H9 (cell line): Measurements from ENCODE around the gene NARF. TPM values are rescaled to one million over a fixed set of nuclear protein-coding genes. Genes with fewer than 3 reads are reported as not detected.

Experiments
- DNase-seq: peaks from one replicate; pipeline ENCODE4 v3.0.0-alpha.2; 2017
- H2AFZ ChIP-seq: one replicate; pipeline ENCODE4 v1.6.1; 2013; ENCODE audit warnings: mild to moderate bottlenecking, low read length, control low read depth, moderate library complexity
- H2AK5ac ChIP-seq: 2 replicates; pipeline ENCODE4 v1.6.1; 2013; ENCODE audit warnings: low read length, control low read depth, mixed read lengths; ENCODE audit not compliant: insufficient read length
- H2BK120ac ChIP-seq: one replicate; pipeline ENCODE4 v1.6.1; 2013; ENCODE audit warnings: low read depth, mild to moderate bottlenecking, low read length, control low read depth, inconsistent platforms; ENCODE audit not compliant: poor library complexity, severe bottlenecking
- H2BK12ac ChIP-seq: 2 replicates; pipeline ENCODE4 v1.6.1; 2013; ENCODE audit warnings: low read length, control low read depth, mixed read lengths, low read depth; ENCODE audit not compliant: insufficient read length
- H2BK15ac ChIP-seq: 2 replicates; pipeline ENCODE4 v1.6.1; 2013; ENCODE audit warnings: low read depth, low read length, control low read depth
- H2BK20ac ChIP-seq: one replicate; pipeline ENCODE4 v1.6.1; 2013; ENCODE audit warnings: low read depth, mild to moderate bottlenecking, low read length, control low read depth, inconsistent platforms; ENCODE audit not compliant: poor library complexity, severe bottlenecking
- H2BK5ac ChIP-seq: 2 replicates; pipeline ENCODE4 v1.6.1; 2013; ENCODE audit warnings: low read length, control low read depth, mixed read lengths; ENCODE audit not compliant: insufficient read length
- H3K14ac ChIP-seq: 2 replicates; pipeline ENCODE4 v1.6.1; 2013; ENCODE audit warnings: low read length, control low read depth; ENCODE audit not compliant: insufficient read depth
- H3K18ac ChIP-seq: 2 replicates; pipeline ENCODE4 v1.6.1; 2013; ENCODE audit warnings: low read depth, mild to moderate bottlenecking, mixed read lengths, low read length, control low read depth; ENCODE audit not compliant: insufficient read length
- H3K23ac ChIP-seq: 2 replicates; pipeline ENCODE4 v1.6.1; 2013; ENCODE audit warnings: low read length, control low read depth, mixed read lengths, low read depth; ENCODE audit not compliant: insufficient read length
- H3K23me2 ChIP-seq: 2 replicates; pipeline ENCODE4 v1.6.1; 2013; ENCODE audit warnings: low read depth, mild to moderate bottlenecking, mixed read lengths, low read length, control low read depth; ENCODE audit not compliant: insufficient read length, poor library complexity, severe bottlenecking
- H3K27ac ChIP-seq: 2 replicates; pipeline ENCODE4 v1.5.1; 2013; ENCODE audit warnings: low read length, control low read depth, mixed read lengths, low read depth; ENCODE audit not compliant: insufficient read length
- H3K27me3 ChIP-seq: 2 replicates; pipeline ENCODE4 v1.6.1; 2013; ENCODE audit warnings: low read length, control low read depth, inconsistent platforms; ENCODE audit not compliant: insufficient read depth
- H3K4ac ChIP-seq: 2 replicates; pipeline ENCODE4 v1.6.1; 2013; ENCODE audit warnings: low read depth, mild to moderate bottlenecking, control low read depth, inconsistent platforms, low read length, moderate library complexity
- H3K4me1 ChIP-seq: 2 replicates; pipeline ENCODE4 v1.6.1; 2013; ENCODE audit warnings: low read length, control low read depth, inconsistent platforms; ENCODE audit not compliant: insufficient read depth
- H3K4me2 ChIP-seq: 2 replicates; pipeline ENCODE4 v1.6.1; 2013; ENCODE audit warnings: low read length, control low read depth, mixed read lengths; ENCODE audit not compliant: insufficient read length, insufficient read depth
- H3K56ac ChIP-seq: 2 replicates; pipeline ENCODE4 v1.6.1; 2013; ENCODE audit warnings: low read depth, mild to moderate bottlenecking, mixed read lengths, low read length, control low read depth; ENCODE audit not compliant: insufficient read length
- H3K79me1 ChIP-seq: 2 replicates; pipeline ENCODE4 v1.6.1; 2013; ENCODE audit warnings: low read depth, mild to moderate bottlenecking, moderate library complexity, low read length, control low read depth, inconsistent platforms; ENCODE audit not compliant: insufficient read depth, poor library complexity, severe bottlenecking
- H3K79me2 ChIP-seq: 2 replicates; pipeline ENCODE4 v1.6.1; 2013; ENCODE audit warnings: low read length, control low read depth, inconsistent platforms; ENCODE audit not compliant: insufficient read depth
- H3K9ac ChIP-seq: 2 replicates; pipeline ENCODE4 v1.6.1; 2013; ENCODE audit warnings: low read length, control low read depth, mixed read lengths; ENCODE audit not compliant: insufficient read length; ENCODE audit errors: extremely low read depth
- H3K9me3 ChIP-seq: one replicate; pipeline ENCODE4 v1.6.1; 2013; ENCODE audit warnings: low read depth, low read length, inconsistent platforms; ENCODE audit not compliant: control insufficient read depth
- H3T11ph ChIP-seq: one replicate; pipeline ENCODE4 v1.6.1; 2013; ENCODE audit warnings: mild to moderate bottlenecking, low read length, control low read depth, inconsistent platforms
- H4K20me1 ChIP-seq: one replicate; pipeline ENCODE4 v1.6.1; 2013; ENCODE audit not compliant: control insufficient read depth, insufficient read length, insufficient read depth
- H4K5ac ChIP-seq: 2 replicates; pipeline ENCODE4 v1.6.1; 2013; ENCODE audit warnings: low read depth, mild to moderate bottlenecking, mixed read lengths, low read length, control low read depth; ENCODE audit not compliant: insufficient read length
- H4K8ac ChIP-seq: replicated peaks from 2 replicates; pipeline ENCODE4 v1.6.1; 2013; ENCODE audit warnings: low read length, control low read depth, mixed read lengths, low read depth; ENCODE audit not compliant: insufficient read length
- H4K91ac ChIP-seq: 2 replicates; pipeline ENCODE4 v1.6.1; 2013; ENCODE audit warnings: low read depth, mild to moderate bottlenecking, moderate library complexity, mixed read lengths, low read length, control low read depth; ENCODE audit not compliant: insufficient read length
- H3K27ac Mint-ChIP-seq, 3 experiments: 2 replicates in 2 of 3; 3 replicates in 1 of 3; pipeline ENCODE4 v1.8.0; 2020 to 2021; ENCODE audit warnings: mixed read lengths in 3 of 3, mild to moderate bottlenecking in 1 of 3, moderate library complexity in 1 of 3
- H3K27me3 Mint-ChIP-seq: 2 replicates; pipeline ENCODE4 v1.8.0; 2021; ENCODE audit warnings: low read depth, mild to moderate bottlenecking, moderate library complexity, mixed read lengths
- H3K36me3 Mint-ChIP-seq, 3 experiments: 2 replicates in 2 of 3; 3 replicates in 1 of 3; pipeline ENCODE4 v1.8.0; 2020 to 2021; ENCODE audit warnings: low read depth in 3 of 3, mixed read lengths in 3 of 3; ENCODE audit not compliant: insufficient read depth in 1 of 3
- H3K4me1 Mint-ChIP-seq, 2 experiments: 2 replicates each; pipeline ENCODE4 v1.8.0; 2020; ENCODE audit warnings: mixed read lengths in 2 of 2
- H3K4me3 Mint-ChIP-seq, 2 experiments: 2 replicates in 1 of 2; 3 replicates in 1 of 2; pipeline ENCODE4 v1.8.0; 2020 to 2021; ENCODE audit warnings: mild to moderate bottlenecking in 2 of 2, mixed read lengths in 2 of 2, moderate library complexity in 1 of 2
- H3K9me3 Mint-ChIP-seq, 2 experiments: 2 replicates in 1 of 2; 3 replicates in 1 of 2; pipeline ENCODE4 v1.8.0; 2020; ENCODE audit warnings: mild to moderate bottlenecking in 2 of 2, mixed read lengths in 2 of 2, moderate library complexity in 1 of 2
- CTCF ChIP-seq: fragments of 200-600 bp; sonication (generic); conservative IDR thresholded peaks from 3 replicates; pipeline ENCODE4 v1.8.0; 2021; ENCODE audit warnings: antibody characterized with exemption, mild to moderate bottlenecking
- WGBS: extraction: QIAGEN DNeasy Blood & Tissue Kit; methylation state at CpG from one replicate; pipeline ENCODE4 v1.1.7; 2013; ENCODE audit warnings: missing lambda C conversion rate, low lambda C conversion rate, mixed read lengths; ENCODE audit not compliant: insufficient read length; ENCODE audit errors: extremely low coverage; 5-methylcytosine and 5-hydroxymethylcytosine counted together
- total RNA-seq: library from RNA; stranded (reverse); gene quantifications from 2 replicates; pipeline ENCODE4 v1.2.1, GENCODE V29; 2021

Gene NARF
- total RNA-seq, 1 experiment from 2014 or later, result 124 TPM

DNA sequence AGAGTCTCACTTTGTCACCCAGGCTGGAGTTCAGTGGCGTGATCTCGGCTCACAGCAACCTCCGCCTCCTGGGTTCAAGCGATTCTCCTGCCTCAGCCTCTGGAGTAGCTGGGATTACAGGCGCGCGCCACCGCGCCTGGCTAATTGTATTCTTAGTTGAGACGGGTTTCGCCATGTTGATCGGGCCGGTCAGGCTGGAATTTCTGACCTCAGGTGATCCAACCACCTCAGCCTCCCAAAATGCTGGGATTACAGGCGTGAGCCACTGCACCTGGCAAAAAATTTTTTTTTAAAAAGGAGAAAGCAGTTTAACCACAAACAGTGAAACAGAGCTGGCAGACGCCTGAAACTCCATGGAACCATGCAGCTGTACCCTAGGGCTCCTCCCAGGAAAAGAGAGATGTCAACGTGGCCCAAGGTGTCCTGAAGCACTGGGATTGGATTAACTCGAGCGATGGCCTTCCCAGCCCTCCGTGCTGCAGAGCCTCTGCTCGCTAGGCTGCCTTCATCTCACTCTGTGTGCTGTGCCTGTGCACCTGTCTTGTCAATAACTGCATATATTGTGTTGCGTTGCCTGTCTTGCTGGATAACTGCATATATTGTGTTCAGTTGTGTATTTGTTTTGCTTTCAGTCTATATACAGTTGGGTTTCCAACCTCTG, 31.4 kb downstream of the NARF start:
- no peak for DNase-seq
- H3K18ac ChIP-seq, result no peak overlapping the region
- no peak overlapping the region for H2BK15ac ChIP-seq
- H3K23me2 ChIP-seq, result no peaks in the 10 kb centered on the region
- Mint-ChIP-seq H3K9me3 (peaks cover 0 to 2% of the 10 kb centered on the region in 2 experiments; a peak in 1 of 5 replicates), H3K27me3 (peaks cover 6% of the 10 kb centered on the region), H3K36me3 (peaks cover 15 to 43% (median 36%) of the 10 kb centered on the region in 3 experiments), H3K4me3 (no peak overlapping the region), H3K27ac (peak overlapping the region in 1 of 3 experiments; percentile 19; a peak in 1 of 7 replicates), H3K4me1 (peaks cover 5 to 8% of the 10 kb centered on the region in 2 experiments)
- H3K27me3 ChIP-seq, result no peaks in the 10 kb centered on the region
- no peaks in the 10 kb centered on the region for H3K79me1 ChIP-seq
- no peaks in the 10 kb centered on the region for H3K4me1 ChIP-seq
- H3K27ac ChIP-seq, result no peak overlapping the region
- H4K8ac ChIP-seq, result no peak overlapping the region
- H2BK12ac ChIP-seq, result no peak overlapping the region
- H3T11ph ChIP-seq, result no peak overlapping the region
- H3K14ac ChIP-seq, result no peak overlapping the region
- no peak overlapping the region for H2BK5ac ChIP-seq
- WGBS, result no CpG with 5 or more reads among the region's 21 CpGs
- no peak overlapping the region for H2BK20ac ChIP-seq
- no peak overlapping the region for H4K5ac ChIP-seq
- H2AK5ac ChIP-seq, result no peak overlapping the region
- no peak overlapping the region for H4K91ac ChIP-seq
- H3K9me3 ChIP-seq, result no peaks in the 10 kb centered on the region
- H3K23ac ChIP-seq, result no peak overlapping the region
- TF ChIP-seq CTCF, result no peak
- H3K4ac ChIP-seq, result no peak overlapping the region
- H2AFZ ChIP-seq, result no peak overlapping the region
- H3K4me2 ChIP-seq, result no peak overlapping the region
- no peak overlapping the region for H3K56ac ChIP-seq
- H4K20me1 ChIP-seq, result peaks cover 3% of the 10 kb centered on the region
- no peak overlapping the region for H2BK120ac ChIP-seq
- no peaks in the 10 kb centered on the region for H3K79me2 ChIP-seq
- no peak overlapping the region for H3K9ac ChIP-seq
